AG10803 (cell line): ENCODE data around the gene MAP3K4.

ENCODE experiments used
- DNase-seq: peaks from one replicate; pipeline ENCODE4 v3.0.0; 2010; ENCODE audit warnings: low read depth
- H3K4me3 ChIP-seq: 2 replicates; pipeline ENCODE4 v1.5.1; 2011; ENCODE audit warnings: mild to moderate bottlenecking, low read length, control low read depth
- TF ChIP-seq, protein P1 (sequence below): conservative IDR thresholded peaks from 2 replicates; pipeline ENCODE4 v1.5.1; 2011; ENCODE audit warnings: mild to moderate bottlenecking, low read length, control low read depth, inconsistent platforms

The MAP3K4 gene, protein sequence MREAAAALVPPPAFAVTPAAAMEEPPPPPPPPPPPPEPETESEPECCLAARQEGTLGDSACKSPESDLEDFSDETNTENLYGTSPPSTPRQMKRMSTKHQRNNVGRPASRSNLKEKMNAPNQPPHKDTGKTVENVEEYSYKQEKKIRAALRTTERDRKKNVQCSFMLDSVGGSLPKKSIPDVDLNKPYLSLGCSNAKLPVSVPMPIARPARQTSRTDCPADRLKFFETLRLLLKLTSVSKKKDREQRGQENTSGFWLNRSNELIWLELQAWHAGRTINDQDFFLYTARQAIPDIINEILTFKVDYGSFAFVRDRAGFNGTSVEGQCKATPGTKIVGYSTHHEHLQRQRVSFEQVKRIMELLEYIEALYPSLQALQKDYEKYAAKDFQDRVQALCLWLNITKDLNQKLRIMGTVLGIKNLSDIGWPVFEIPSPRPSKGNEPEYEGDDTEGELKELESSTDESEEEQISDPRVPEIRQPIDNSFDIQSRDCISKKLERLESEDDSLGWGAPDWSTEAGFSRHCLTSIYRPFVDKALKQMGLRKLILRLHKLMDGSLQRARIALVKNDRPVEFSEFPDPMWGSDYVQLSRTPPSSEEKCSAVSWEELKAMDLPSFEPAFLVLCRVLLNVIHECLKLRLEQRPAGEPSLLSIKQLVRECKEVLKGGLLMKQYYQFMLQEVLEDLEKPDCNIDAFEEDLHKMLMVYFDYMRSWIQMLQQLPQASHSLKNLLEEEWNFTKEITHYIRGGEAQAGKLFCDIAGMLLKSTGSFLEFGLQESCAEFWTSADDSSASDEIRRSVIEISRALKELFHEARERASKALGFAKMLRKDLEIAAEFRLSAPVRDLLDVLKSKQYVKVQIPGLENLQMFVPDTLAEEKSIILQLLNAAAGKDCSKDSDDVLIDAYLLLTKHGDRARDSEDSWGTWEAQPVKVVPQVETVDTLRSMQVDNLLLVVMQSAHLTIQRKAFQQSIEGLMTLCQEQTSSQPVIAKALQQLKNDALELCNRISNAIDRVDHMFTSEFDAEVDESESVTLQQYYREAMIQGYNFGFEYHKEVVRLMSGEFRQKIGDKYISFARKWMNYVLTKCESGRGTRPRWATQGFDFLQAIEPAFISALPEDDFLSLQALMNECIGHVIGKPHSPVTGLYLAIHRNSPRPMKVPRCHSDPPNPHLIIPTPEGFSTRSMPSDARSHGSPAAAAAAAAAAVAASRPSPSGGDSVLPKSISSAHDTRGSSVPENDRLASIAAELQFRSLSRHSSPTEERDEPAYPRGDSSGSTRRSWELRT (N-terminal part only)

DNA sequence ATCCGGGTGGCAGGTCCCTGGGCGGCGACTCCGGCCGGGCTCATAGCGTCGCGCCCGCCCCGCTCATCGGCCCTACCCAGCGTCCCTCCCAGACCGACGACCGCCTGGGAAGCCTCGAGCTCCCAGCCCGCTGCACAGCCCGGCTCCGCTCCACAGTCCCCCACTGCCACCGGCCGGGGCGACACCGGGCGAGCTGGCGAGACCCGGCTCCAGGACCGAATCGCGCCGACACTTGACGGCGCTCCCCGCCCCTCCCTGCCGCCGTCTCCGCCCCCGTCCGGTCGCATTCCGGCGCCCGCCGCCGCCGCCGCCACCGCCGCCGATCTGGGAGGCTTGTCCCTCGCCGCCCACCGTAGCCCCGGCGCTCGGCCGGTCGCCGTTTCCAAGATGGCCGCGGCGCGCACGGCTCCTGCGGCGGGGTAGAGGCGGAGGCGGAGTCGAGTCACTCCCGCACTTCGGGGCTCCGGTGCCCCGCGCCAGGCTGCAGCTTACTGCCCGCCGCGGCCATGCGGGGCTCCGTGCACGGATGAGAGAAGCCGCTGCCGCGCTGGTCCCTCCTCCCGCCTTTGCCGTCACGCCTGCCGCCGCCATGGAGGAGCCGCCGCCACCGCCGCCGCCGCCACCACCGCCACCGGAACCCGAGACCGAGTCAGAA is at the start of gene MAP3K4:
TSS of gene MAP3K4 (plus strand) at position 364 of the 655 bp plus-strand sequence. CDS start at position 527, 163 bp downstream.
- TF ChIP-seq, protein P1, sequence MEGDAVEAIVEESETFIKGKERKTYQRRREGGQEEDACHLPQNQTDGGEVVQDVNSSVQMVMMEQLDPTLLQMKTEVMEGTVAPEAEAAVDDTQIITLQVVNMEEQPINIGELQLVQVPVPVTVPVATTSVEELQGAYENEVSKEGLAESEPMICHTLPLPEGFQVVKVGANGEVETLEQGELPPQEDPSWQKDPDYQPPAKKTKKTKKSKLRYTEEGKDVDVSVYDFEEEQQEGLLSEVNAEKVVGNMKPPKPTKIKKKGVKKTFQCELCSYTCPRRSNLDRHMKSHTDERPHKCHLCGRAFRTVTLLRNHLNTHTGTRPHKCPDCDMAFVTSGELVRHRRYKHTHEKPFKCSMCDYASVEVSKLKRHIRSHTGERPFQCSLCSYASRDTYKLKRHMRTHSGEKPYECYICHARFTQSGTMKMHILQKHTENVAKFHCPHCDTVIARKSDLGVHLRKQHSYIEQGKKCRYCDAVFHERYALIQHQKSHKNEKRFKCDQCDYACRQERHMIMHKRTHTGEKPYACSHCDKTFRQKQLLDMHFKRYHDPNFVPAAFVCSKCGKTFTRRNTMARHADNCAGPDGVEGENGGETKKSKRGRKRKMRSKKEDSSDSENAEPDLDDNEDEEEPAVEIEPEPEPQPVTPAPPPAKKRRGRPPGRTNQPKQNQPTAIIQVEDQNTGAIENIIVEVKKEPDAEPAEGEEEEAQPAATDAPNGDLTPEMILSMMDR: no peak
- H3K4me3 ChIP-seq: peak within 1 kb of the TSS; percentile 84
- peak; percentile 86 for DNase-seq

- TF ChIP-seq, protein P1: no peak
Measured at GRCh38 chr6:160943997-160944396, 47.6 kb upstream of the MAP3K4 start.

DNA sequence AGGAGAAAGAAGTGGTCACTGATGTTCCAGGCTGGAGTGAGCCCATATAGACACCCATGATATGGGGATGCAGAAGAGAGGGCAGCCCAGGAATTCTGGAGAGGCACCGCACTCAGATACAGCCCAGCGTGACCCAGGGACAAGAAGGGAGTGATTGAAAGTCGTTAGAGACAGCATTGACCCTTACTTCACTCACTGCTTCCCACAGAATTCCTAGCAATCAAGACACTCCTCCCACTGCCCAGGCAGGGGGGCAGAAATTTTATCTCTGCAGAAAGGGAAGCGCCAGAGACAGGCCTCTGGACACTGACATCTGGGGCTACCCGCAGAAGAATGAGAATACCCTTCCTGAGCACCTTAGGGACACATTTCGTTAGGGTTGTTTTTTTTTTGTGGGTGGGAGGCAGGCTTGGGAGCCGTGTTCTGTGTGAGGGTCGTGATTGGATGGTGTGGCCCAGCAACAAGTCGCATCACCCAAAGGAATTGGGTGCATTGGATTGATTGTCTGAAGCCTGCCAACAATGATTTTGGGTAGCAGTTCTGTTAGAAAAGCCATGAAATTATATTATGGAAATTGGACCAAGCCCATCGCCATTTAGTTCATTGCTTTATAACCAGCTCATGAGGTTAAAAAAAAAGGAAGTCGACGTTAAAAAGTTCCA is 45.9 kb upstream of the MAP3K4 start:
- H3K4me3 ChIP-seq: no peak overlapping the region
- no peak for DNase-seq
- TF ChIP-seq, protein P1: no peak

More at GRCh38 chr6:160943997-160944396, 47.6 kb upstream of the MAP3K4 start:
- no peak for DNase-seq
- H3K4me3 ChIP-seq: no peak overlapping the region

DNA sequence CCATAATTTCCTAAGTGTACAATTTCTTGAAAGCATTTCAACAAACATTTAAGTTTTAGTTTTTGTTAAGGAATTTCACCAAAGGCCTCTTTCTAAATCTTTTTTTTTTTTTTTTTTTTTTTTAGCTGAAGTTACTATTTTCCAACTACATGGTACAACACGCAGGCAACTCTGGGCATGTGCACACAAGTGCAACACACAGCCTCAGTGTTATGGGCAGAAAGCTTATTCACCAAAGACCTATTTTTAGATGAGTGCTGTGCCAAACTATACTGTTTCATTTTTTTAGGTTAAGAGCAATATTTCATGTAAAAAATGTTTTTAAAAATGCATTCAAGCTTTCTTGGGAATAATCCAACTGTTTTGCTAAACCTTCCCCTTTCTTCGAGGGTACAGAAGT is 42.0 kb upstream of the MAP3K4 start:
- no peak overlapping the region for H3K4me3 ChIP-seq
- TF ChIP-seq, protein P1: no peak
- no peak for DNase-seq

DNA sequence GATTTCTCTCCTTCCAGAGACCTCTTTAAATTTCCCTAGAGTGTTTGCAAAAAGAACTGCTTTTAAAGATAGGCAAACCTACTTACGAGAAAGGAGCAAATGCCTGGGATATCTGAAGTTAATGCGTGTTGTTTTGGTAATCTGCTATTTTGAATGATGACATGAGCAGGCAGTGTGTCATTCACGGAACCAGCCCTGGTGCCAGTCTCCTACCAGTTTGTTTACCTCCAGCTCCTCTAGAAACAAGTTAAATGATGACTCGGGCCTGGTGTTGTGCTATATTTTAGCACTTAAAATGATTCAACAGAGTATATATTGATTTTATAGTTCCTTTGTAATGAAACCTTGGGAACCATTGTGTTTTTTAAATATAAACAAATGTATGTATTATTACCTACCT is 41.1 kb upstream of the MAP3K4 start:
- TF ChIP-seq, protein P1: no peak
- no peak overlapping the region for H3K4me3 ChIP-seq
- peak; percentile 9 for DNase-seq
